A549 (cell line): ENCODE data around the gene GGT7. TPM values are rescaled to one million over a fixed set of nuclear protein-coding genes. Genes with fewer than 3 reads are reported as not detected.

ENCODE experiments used
- BCL3 ChIP-seq: fragments of >200 bp; sonication (Bioruptor Twin); formaldehyde crosslinking; IDR thresholded peaks from 3 replicates; pipeline ENCODE4 v1.6.1; 2016
- CBX2 ChIP-seq: fragments of 200-600 bp; sonication (generic); IDR thresholded peaks from 2 replicates; pipeline ENCODE4 v1.6.1; 2016; ENCODE audit warnings: low read depth, mild to moderate bottlenecking, borderline replicate concordance
- EHF ChIP-seq: fragments of 250-450 bp; sonication (Bioruptor Pico); IDR thresholded peaks from 2 replicates; pipeline ENCODE4 v1.5.0; 2020; ENCODE audit warnings: mild to moderate bottlenecking
- ELK1 ChIP-seq: fragments of 150-350 bp; IDR thresholded peaks from 2 replicates; pipeline ENCODE4 v1.6.1; 2014; ENCODE audit warnings: low read depth, mild to moderate bottlenecking, low read length
- ESRRA ChIP-seq: fragments of 150-350 bp; IDR thresholded peaks from 2 replicates; pipeline ENCODE4 v1.6.1; 2014; ENCODE audit warnings: mild to moderate bottlenecking, low read length, borderline replicate concordance
- FOSB ChIP-seq: fragments of 250-450 bp; sonication (Bioruptor Pico); IDR thresholded peaks from 2 replicates; pipeline ENCODE4 v1.5.0; 2020; ENCODE audit warnings: mild to moderate bottlenecking, moderate library complexity
- FOSL2 ChIP-seq, 2 experiments: fragments of 450-650 bp in 1 of 2; fragments of >200 bp in 1 of 2; sonication (Bioruptor Twin) in 1 of 2; formaldehyde crosslinking; IDR thresholded peaks; 2 replicates each; pipeline versions ENCODE4 v1.5.0 to v1.6.1; 2016 to 2020; ENCODE audit warnings: mild to moderate bottlenecking in 1 of 2, moderate library complexity in 1 of 2
- HDAC2 ChIP-seq: fragments of 200-600 bp; sonication (generic); IDR thresholded peaks from 2 replicates; pipeline ENCODE4 v1.6.1; 2016
- HMGXB4 ChIP-seq: fragments of 250-450 bp; sonication (Bioruptor Pico); IDR thresholded peaks from 2 replicates; pipeline ENCODE4 v1.5.0; 2021; ENCODE audit warnings: mild to moderate bottlenecking, moderate library complexity, borderline replicate concordance
- HOXB13 ChIP-seq: fragments of 250-450 bp; sonication (Bioruptor Pico); IDR thresholded peaks from 2 replicates; pipeline ENCODE4 v1.5.0; 2020; ENCODE audit warnings: low read depth, mild to moderate bottlenecking, moderate library complexity
- JUNB ChIP-seq: fragments of >200 bp; sonication (Bioruptor Twin); formaldehyde crosslinking; IDR thresholded peaks from 2 replicates; pipeline ENCODE4 v1.6.1; 2016
- MAFK ChIP-seq: fragments of 450-650 bp; IDR thresholded peaks from 2 replicates; pipeline ENCODE4 v1.6.1; 2014; ENCODE audit not compliant: partially characterized antibody
- NFE2L2 ChIP-seq: fragments of 150-350 bp; conservative IDR thresholded peaks from 2 replicates; pipeline ENCODE4 v1.6.1; 2014; ENCODE audit warnings: low read length
- NPAS2 ChIP-seq: fragments of 250-450 bp; sonication (Bioruptor Pico); IDR thresholded peaks from 2 replicates; pipeline ENCODE4 v1.8.0; 2022; ENCODE audit warnings: mild to moderate bottlenecking, moderate library complexity, borderline replicate concordance
- POLR2AphosphoS2 ChIP-seq: conservative IDR thresholded peaks from 2 replicates; pipeline ENCODE4 v1.6.1; 2012; ENCODE audit warnings: low read length, improper control_type of control experiment, inconsistent platforms
- RAD21 ChIP-seq, 2 experiments: fragments of >200 bp in 1 of 2; sonication (Bioruptor Twin) in 1 of 2; formaldehyde crosslinking in 1 of 2; IDR thresholded peaks in 1 of 2; conservative IDR thresholded peaks in 1 of 2; 2 replicates in 1 of 2; 3 replicates in 1 of 2; pipeline ENCODE4 v1.6.1; 2012 to 2018; ENCODE audit warnings: inconsistent platforms in 1 of 2
- RCOR1 ChIP-seq: fragments of 150-350 bp; IDR thresholded peaks from 2 replicates; pipeline ENCODE4 v1.6.1; 2014; ENCODE audit warnings: antibody characterized with exemption, low read length, low read depth
- RNF2 ChIP-seq: fragments of 200-600 bp; sonication (generic); IDR thresholded peaks from 2 replicates; pipeline ENCODE4 v1.6.1; 2016; ENCODE audit warnings: low read depth, mild to moderate bottlenecking, antibody characterized with exemption, moderate library complexity, borderline replicate concordance
- SMC3 ChIP-seq: fragments of >200 bp; sonication (Bioruptor Twin); formaldehyde crosslinking; IDR thresholded peaks from 3 replicates; pipeline ENCODE4 v1.6.1; 2018; ENCODE audit warnings: inconsistent platforms
- SREBF2 ChIP-seq: fragments of 450-650 bp; IDR thresholded peaks from 2 replicates; pipeline ENCODE4 v1.6.1; 2014; ENCODE audit warnings: mild to moderate bottlenecking, moderate library complexity
- TFCP2L1 ChIP-seq: fragments of 250-450 bp; sonication (Bioruptor Pico); IDR thresholded peaks from 2 replicates; pipeline ENCODE4 v1.5.0; 2021; ENCODE audit warnings: mild to moderate bottlenecking
- polyA plus RNA-seq, 4 experiments: library from polyadenylated mRNA; depleted of rRNA in 3 of 4; stranded (reverse); fragments of >200 nt; fragmentation: RNase III in 1 of 4; extraction: RNeasy Plus Mini Kit Qiagen cat#74134 plus additional on column Dnase treatment in 1 of 4; gene quantifications; 2 replicates in 3 of 4; 3 replicates in 1 of 4; pipeline ENCODE4 v1.2.3, GENCODE V29; 2011 to 2017
- TF ChIP-seq, protein P1 (sequence below): fragments of >200 bp; sonication (Bioruptor Twin); formaldehyde crosslinking; IDR thresholded peaks from 2 replicates; pipeline ENCODE4 v1.6.1; 2016
- TF ChIP-seq, protein P2 (sequence below): IDR thresholded peaks from 2 replicates; pipeline ENCODE4 v1.6.1; 2012; ENCODE audit warnings: low read depth, borderline replicate concordance
- TF ChIP-seq, protein P3 (sequence below): fragments of 450-650 bp; IDR thresholded peaks from 2 replicates; pipeline ENCODE4 v1.6.1; 2014; ENCODE audit warnings: antibody characterized with exemption

The GGT7 gene
- polyA plus RNA-seq, 2 of the 4 experiments (the other 2 are of a cell fraction) = 3.5 to 9.1 TPM

GRCh38 chr20:34872622-34873224 lies at the start of gene GGT7 (continued):
- TF ChIP-seq FOSB (CRISPR knock-in tag) = no peak
- TF ChIP-seq RNF2 = no peak
- TF ChIP-seq POLR2AphosphoS2 = no peak
- no peak for TF ChIP-seq NFE2L2
- no peak for TF ChIP-seq HOXB13 (CRISPR knock-in tag)
- TF ChIP-seq EHF (CRISPR knock-in tag) = no peak
- no peak for TF ChIP-seq BCL3
- TF ChIP-seq MAFK = no peak
- no peak for TF ChIP-seq RCOR1
- TF ChIP-seq, protein P1, sequence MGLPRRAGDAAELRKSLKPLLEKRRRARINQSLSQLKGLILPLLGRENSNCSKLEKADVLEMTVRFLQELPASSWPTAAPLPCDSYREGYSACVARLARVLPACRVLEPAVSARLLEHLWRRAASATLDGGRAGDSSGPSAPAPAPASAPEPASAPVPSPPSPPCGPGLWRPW = no peak
- no peak for TF ChIP-seq JUNB
- no peak for TF ChIP-seq NPAS2 (CRISPR knock-in tag)
- no peak for TF ChIP-seq ESRRA
- no peak for TF ChIP-seq SREBF2
- no peak for TF ChIP-seq HDAC2
- TF ChIP-seq ELK1 = no peak
- TF ChIP-seq, protein P2, sequence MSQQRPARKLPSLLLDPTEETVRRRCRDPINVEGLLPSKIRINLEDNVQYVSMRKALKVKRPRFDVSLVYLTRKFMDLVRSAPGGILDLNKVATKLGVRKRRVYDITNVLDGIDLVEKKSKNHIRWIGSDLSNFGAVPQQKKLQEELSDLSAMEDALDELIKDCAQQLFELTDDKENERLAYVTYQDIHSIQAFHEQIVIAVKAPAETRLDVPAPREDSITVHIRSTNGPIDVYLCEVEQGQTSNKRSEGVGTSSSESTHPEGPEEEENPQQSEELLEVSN = 0 out of 2 replicates have a peak, but pooled peaks have one; percentile 66
- TF ChIP-seq RAD21 (conservative IDR thresholded peaks at IDR 0.05 in 1 of 2, IDR thresholded peaks at IDR 0.05 in 1 of 2) = peak; percentile 40 to 62
- peak; percentile 65 for TF ChIP-seq SMC3
- no peak for TF ChIP-seq CBX2
- TF ChIP-seq, protein P3, sequence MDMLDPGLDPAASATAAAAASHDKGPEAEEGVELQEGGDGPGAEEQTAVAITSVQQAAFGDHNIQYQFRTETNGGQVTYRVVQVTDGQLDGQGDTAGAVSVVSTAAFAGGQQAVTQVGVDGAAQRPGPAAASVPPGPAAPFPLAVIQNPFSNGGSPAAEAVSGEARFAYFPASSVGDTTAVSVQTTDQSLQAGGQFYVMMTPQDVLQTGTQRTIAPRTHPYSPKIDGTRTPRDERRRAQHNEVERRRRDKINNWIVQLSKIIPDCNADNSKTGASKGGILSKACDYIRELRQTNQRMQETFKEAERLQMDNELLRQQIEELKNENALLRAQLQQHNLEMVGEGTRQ = no peak
- TF ChIP-seq FOSL2 (IDR thresholded peaks at IDR 0.05) = no peak
- TF ChIP-seq FOSL2 (CRISPR knock-in tag; IDR thresholded peaks at IDR 0.05) = no peak
- TF ChIP-seq HMGXB4 = no peak
- no peak for TF ChIP-seq TFCP2L1 (CRISPR knock-in tag)
- TF ChIP-seq, all 56 proteins: peak for 8
